Uterus (tissue), 2 donors: Measurements from ENCODE around the gene MINK1.

Experiments used
- CTCF ChIP-seq, 4 experiments: fragments of 200-600 bp in 2 of 4; fragments of 450-650 bp in 2 of 4; sonication (generic) in 2 of 4; IDR thresholded peaks; one replicate each; pipeline ENCODE4 v1.5.1; 2016 to 2019; ENCODE audit warnings: antibody characterized with exemption in 4 of 4, mild to moderate bottlenecking in 2 of 4, moderate library complexity in 1 of 4
- POLR2A ChIP-seq, 2 donors: fragments of 450-650 bp; IDR thresholded peaks; one replicate each; pipeline ENCODE4 v1.6.1; 2016; ENCODE audit warnings: antibody characterized with exemption in 2 of 2, mild to moderate bottlenecking in 1 of 2, moderate library complexity in 1 of 2

GRCh38 chr17:4789701-4789950 is 43.5 kb upstream of the MINK1 start:
- TF ChIP-seq CTCF (IDR thresholded peaks at IDR 0.05) (no peak), POLR2A (IDR thresholded peaks at IDR 0.05) (no peak)
